T-helper 2 cell (primary cell): Measurements from ENCODE around the gene IL1A.

Source experiments
- DNase-seq, 5 experiments: peaks; one replicate each; pipeline versions ENCODE4 v3.0.0 to v3.0.0-alpha.2; 2012 to 2022

The IL1A gene

DNA sequence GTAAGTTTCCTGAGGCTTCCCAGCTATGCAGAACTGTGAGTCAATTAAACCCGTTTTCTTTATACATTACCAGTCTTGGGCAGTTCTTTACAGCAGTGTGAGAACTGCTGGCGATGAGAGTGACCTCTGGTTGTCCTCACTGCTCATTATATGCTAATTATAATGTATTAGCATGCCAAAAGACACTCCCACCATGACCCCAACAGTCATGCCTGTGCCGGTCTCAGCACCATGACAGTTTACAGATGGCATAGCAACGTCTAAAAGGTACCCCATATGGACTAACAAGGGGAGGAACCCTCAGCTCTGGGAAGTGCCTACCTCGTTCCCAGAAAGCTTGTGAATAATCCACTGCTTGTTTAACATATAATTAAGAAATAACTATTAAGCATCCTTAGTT is 8.1 kb upstream of the IL1A start:
- no peak for DNase-seq

DNA sequence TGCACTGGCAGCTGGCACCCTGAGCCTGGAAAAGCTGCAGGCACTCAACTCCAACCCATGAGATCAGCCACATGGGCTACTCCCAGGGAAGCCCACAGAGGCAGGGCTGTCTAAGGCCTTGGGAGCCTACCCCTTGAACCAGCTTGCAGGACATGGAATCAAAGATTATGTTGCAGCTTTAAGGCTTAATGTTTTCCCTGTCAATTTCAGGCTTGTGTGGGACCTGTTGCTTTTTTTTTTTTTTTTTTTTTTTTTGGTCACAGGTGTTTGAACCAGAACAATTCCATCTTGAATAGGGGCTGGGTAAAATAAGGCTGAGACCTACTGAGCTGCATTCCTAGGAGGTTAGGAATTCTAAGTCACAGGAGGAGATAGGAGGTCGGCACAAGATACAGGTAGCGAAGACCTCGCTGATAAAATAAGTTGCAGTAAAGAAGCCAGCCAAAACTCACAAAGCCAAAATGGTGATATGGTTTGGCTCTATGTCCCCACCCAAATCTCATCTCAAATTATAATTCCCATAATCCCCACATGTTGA is 7.5 kb upstream of the IL1A start:
- no peak for DNase-seq

DNA sequence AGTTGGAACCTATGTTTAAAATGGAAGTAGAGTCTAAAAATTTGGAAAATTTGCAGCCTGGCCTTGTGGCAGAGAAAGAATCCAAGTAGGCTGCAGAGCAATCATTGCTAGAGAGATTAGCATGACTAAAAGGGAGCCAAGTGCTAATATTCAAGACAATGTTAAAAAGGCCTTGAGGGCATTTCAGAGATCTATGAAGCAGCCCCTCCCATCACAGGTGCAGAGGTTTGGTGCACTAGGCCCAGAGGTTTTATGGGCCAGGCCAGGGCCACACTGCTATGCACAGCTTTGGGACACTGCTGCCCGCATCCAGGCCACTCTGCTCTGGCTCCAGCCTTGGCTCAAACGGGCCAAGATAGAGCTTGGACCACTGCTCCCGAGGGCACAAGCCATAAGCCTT is 6.7 kb upstream of the IL1A start:
- no peak for DNase-seq

DNA sequence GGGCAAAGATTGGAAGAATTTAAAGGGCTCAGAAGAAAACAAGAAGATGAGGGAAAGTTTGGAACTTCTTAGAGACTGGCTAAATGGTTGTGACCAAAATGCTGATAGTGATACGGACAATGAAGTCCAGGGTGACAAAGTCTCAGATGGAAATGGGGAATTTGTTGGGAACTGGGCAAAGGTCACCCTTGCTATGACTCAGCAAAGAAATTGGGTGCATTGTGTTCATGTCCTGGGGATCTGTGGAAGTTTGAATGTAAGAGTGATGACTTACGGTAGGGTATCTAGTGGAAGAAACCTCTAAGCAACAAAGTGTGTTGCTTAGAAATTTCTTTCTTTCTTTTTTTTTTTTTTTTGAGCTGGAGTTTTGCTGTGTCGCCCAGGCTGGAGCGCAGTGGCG is 6.0 kb upstream of the IL1A start:
- no peak for DNase-seq

DNA sequence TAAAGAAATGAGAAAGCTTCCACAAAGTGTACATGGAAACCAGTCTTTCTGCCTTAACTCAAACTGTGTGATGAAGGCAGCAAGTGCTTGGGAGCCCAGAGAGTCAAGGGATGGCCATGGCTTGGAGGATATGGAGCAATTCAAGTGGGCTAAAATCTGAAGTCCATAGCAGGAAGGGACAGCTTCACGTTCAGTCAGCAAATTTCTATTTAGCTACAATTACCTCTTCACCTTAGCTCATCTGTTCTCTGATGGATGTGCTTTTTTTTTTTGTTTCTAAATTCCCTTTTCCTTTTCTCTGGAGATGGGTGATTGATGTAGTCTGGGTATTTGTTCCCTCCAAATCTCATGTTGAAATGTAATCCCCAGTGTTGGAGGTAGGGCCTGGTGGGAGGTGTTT is 4.9 kb upstream of the IL1A start:
- no peak for DNase-seq

DNA sequence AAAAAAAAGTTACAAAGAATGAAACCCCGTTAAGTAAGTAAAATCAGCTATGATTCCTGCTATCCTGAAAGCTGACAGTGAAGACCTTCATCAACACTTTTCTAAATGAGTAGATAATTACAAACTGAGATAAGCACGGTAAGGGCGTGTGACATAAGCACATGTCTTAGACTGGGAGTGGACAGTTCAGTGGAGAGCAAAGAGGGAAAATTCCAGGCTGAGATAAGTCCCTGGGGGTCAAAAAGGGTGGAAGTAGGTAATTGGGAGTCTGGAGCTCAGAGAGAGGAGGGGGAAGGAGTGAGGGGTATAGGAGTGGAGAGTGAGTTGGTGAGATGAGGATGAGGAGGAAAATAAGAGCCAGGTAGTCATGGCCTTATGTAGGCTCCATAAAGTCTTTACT is 4.4 kb upstream of the IL1A start:
- DNase-seq: no peak

DNA sequence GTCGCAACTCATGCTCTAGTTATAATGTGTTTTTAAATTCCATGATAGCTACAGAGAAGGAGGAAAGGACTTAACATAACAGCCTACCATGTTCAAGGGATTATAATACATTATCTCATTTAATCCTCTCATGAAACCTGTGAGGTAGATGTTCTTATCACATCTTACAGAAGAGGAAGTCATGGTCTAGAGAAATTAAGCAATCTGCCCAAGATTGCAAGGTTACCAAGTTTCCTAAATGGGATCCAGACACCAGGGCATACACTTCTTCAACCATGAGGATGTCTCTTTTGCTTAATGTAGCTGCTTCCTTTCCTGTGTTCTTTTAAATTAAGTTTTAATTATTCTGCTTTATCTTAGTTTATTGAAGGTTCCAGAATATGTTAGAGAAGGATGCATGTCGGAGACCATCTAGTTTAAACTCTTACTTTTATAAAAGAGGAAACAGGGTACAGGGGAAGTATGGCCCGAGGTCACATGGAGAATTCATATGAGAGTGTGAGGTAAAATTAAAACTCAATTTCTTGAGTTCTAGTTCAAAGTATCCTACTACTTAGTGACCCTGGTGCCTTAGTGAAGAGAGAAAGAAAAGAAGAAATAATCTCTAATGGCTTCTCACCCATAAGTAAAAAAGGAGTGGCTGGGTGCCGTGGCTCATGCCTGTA is 3.6 kb upstream of the IL1A start:
- no peak for DNase-seq

DNA sequence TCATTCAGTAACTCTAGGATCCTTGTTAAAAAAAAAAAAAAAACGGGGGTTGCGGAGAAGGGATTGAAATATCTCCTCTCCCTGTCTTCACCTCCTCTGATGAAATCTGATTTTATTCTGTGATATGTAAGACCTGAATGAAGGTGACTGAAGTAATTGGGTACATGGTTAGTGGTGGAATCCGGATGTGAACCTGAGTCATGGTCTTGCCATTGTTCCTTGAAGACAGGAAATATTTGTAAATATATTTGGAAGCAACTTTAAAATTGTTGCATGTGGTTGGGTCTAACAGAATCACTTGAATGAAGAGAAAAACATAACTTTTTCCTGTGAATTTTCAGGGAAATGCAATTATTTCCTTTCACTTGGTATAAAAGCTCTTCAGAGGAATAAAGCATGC is 3.0 kb upstream of the IL1A start:
- no peak for DNase-seq

DNA sequence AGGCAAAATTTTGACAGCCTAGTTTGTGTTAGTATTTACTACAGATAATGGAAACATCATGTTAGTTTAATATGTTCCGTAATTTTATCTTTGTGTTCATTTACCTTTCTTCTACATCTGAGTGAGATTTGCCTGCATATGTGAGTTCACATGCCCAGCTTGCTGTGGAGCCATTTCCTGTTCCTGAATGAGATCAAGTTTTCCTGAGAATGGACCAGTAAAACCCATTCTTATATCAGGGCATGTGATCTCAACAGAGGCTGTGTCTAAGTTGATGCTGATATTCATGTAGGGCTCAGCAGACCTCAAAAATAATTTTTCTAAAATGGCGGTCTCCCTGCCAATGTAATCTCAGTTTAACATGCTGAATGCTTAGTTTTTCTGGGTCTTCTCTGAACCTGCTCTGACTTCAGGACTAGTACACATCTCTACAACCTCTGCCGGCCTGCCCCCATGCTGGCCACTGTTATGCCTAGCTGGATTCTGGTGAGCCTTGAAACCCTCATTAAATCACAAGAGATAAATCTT is 1.0 kb downstream of the IL1A start:
- DNase-seq: no peak

DNA sequence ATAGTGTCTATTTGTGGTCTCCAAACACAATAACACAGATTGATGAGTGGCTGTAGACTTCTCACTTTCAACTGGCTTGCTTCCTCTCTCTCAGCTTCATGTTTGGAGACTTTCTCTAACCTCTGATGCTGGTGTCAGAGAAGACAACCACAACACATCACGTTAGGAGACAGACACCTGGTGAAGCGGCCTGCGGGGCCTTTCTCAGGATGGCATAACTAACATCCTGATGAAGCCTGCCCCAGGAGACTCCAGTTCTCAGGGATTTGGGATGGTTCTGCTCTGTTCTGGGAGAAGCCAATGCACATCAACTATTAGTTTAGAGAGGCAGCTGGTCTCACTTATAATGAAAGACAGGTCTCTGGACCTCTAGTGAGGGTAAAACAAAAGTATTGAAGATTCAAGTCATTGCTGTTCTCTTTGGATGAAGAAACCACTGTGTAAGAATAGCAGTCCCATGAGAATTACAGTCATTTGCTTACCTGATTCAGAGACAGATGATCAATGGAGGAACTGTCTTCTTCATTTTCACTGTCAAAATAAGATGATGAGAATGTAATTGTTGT is 2.0 kb downstream of the IL1A start:
- no peak for DNase-seq

DNA sequence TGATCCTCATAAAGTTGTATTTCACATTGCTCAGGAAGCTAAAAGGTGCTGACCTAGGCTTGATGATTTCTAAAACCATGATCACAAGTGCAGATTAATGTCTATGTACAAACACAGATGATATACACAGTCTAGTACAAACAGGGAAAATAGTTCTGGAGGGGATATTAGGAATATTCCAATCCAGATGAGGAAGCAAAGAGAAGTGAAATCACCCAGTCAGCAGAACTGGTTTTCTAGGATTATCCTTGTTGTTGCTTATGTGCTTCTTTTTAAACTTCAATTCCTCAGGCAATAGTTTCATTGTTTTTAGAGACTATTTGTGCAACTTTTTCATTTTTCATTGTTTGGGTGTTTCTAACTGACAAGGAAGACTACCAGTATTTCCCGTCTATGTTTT is 4.7 kb downstream of the IL1A start:
- DNase-seq: no peak

DNA sequence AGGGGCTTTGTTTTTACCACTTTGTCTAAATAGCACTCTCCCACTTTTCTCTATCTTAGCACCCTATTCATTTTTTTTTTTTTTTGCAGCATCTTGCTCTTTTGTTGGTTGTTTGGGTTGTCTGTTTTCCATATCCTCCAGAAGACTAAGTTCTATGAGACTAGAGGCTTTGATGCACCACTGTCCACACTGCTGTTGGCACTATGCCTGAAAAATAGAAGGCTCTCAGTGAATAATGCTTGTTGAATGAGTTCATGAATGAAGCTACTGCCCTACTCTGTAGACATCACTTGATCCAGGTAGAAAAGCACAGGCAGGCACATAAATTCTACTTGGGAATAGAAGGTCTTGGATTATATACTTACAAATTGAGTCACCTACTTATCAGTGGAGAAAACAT is 7.3 kb downstream of the IL1A start:
- DNase-seq: no peak

DNA sequence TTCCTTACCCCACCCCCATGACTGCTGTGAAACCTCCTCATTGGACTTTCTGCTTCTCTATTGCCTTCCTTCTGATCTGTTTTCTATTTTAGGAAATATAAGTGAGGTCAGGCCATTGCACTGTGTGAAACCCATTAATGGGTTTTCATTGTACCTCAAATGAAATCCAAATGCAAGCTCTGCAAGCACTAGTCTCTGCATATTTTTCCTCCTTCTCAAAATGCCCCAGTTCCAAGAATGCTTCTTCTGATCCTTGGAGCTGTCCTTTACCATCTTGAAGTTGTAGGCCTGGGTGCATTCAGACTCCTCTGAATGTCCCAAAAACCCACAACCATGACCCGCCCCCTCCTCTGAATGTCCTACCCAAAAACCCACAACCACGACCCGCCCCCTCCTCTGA is 8.2 kb downstream of the IL1A start:
- no peak for DNase-seq

DNA sequence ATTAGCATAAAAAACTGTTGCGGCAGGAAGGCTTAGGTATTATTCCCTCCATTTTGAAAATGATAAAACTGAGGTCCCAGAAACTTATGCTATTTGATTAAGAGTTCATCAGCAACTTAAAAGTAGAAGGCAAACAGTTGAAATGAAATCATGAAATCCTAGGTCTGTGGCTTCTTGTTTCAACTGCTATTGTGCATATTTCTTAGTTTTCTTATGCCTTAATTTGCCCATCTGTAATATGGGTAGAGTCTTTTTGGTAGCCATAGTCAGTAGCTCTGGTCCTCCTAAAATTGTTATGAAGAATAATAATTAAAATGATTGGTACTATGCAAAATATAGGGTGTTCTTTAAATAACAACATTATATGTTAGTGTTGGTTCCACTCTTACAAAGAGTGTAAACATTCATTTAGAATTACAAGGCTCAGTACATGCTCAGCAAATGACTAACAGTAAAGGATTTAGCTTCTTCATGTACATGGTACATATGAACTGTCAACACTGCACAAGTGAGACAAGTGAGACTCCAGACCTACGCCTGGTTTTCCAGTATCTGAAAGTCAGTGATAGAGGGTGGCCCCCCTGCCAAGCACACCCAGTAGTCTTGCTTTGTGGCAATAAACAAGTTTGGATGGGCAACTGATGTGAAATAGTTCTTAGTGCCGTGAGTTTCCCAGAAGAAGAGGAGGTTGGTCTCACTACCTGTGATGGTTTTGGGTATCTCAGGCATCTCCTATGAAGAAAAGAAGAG is 9.6 kb downstream of the IL1A start:
- DNase-seq: no peak

DNA sequence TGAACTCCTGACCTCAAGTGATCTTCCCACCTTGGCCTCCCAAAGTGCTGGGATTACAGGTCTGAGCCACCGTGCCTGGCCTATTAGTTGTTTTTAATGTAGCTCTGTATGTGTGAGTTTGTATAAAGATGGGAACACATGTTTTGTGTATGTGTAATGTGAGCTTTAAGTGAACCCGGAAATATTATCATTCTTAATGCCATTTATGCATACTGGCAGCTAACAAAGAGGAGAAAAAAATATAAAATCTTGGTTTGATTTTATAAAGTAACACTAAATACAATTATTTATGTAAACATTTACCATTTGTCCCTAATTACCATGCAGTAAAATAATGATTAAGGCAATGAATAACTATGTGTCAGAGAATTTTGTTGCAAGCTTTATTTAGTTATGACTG is 10.7 kb downstream of the IL1A start:
- DNase-seq: no peak

DNA sequence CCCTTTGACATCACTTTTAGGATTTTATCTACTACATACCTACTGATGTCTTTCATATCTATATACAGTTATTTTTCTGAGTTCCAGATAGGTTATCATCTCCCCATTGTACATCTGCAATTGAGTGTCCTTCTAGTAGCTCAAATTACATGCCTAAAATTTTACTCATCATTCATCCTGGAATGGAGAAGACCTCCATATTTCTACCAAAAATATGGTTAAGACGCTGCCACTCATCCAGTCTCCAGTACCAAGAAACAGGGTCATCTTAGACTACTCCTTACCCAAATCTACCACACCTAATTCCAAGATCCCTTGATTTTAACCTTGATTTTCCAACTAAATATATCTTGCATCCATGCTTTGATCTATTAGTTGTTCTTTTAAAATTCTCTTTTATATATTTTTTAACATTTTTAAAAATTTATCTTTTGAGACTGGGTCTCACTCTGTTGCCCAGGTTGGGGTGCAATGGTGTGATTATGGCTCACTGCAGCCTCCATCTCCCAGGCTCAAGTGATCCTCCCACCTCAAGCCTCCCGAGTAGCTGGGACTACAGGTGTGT is 11.3 kb downstream of the IL1A start:
- no peak for DNase-seq

DNA sequence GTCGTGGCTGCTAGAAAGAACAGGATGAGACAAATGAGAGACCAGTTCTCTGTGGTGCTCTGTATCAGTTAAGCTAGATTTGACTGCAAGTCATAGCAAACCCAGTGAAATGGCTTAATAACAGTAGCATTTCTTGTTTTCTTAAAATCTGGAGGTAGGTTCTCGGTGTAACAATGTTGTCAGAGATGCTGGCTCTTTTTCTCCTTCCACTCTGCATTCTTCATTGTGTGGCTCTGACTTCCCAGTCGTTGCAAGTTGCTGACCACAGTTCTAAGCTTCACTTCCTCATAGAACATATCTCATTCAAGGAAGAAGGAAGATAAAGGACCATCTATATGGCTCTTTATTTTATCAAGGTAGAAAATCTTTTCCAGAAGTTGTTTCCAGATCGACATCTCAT is 12.0 kb downstream of the IL1A start:
- DNase-seq: no peak

DNA sequence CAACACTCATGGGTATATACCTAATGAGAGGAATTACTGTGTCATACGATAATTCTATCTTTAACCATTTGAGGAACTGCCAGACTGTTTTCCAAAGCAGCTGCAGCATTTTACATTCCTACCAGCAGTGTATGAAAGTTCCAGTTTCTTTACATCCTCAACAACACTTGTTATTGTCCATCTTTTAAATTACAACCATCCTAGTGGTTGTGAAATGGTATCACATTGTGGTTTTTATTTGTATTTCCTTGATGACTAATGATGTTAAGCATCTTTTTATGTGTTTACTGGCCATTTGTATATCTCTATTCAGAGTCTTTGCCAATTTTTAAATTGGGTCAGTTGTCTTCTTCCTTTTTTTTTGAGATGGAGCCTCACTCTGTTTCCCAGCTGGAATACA is 15.9 kb downstream of the IL1A start:
- peak in 1 of 5 experiments; percentile 17 for DNase-seq

DNA sequence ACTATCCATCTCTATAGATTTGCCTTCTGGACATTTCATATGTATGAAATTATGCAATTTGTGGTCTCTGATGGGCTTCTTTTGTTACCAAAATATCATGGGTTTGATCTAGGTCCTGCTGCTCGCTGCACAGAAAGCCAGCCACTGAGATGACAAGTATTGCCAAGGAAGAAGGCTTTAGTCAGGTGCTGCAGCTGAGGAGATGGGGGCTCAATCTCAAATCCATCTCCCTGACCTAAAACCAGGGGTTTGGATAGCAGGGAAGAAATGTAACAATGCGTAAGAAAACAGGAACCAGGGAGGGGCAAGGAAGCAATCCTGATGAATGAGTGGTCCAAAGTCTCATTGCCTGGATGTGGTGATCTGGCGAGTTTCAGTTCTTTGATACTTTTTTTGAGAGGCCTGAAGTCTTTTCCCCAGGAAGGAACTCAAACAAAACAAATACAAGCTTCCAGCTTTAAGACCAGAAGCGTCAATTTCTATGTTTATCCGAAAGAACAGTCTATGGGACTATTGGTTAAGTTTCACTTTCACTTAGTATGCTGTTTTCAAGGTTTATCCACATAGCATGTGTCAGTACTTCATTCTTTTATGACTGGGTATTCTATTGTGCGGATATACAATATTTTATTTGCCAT is 16.5 kb downstream of the IL1A start:
- DNase-seq: peak in 1 of 5 experiments; percentile 58

DNA sequence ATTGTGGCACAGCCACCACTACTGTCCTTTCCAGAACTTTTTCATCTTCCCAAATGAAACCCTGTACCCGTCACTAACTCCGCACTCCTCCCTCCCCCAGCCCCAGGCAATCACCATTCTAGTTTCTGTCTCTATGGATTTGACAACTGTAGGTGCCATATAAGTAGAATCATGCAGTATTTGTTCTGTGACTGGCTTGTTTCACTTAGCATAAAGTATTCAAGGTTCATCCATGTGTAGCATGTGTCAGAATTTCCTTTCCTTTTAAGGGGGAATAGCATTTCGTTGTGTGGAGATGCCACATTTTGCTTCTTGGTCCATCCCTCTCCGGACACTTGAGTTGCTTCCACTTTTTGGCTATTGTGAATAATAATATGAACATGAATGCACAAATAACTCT is 19.0 kb downstream of the IL1A start:
- DNase-seq: peak in 1 of 5 experiments; percentile 16

DNA sequence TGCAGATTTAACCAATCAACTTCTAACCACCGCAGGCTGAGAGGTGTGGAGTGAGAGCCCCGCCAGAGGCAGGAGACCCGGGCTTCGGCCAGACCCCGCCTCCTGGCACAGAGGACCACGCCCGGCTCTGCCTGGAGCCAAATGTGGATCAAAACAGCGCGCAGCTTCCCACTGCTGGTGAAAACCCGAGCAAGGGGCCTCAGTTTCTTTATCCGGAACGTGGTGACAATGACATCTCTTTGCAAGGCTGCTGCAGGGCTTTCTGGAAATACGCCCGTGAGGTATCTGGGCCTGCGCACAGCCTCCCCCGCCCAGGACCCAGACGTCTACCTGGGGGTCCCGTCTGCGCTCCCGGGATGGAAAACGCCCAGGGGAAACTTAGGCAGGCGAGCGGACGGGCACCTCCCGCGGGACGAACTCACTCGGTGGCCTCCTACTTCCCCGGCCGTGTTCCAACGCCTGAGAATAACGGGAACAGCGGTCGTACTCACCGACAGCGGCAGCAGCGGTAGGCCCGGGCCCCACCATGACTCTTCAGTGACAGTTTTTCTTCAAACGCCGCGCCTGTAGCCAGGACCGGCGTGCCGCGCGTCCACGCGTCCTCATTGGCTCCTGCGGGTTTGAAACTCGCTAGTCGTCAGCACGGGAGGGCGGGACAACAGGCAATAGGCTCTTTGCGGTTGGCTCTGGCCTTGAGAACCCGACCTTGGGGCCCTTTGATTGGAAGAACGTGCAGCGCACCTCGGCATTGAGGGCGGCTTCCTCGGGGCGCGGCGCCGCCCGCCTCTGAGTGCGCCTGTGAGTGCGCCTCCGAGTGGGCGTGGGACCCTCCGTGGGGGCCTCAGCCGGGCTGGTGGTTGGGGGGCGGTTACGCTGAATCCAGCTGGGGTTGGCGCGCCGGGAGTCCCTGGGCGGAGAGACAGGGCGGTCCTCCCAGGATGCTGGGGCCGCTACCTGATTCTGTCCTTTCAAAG is 19.9 kb downstream of the IL1A start, which contains the start of gene CKAP2L:
CKAP2L (minus strand) TSS at position 539 of the 974 bp plus-strand sequence; CDS start at position 528, 11 bp downstream.
- peak; percentile 86 to 99 (median 94) for DNase-seq

DNA sequence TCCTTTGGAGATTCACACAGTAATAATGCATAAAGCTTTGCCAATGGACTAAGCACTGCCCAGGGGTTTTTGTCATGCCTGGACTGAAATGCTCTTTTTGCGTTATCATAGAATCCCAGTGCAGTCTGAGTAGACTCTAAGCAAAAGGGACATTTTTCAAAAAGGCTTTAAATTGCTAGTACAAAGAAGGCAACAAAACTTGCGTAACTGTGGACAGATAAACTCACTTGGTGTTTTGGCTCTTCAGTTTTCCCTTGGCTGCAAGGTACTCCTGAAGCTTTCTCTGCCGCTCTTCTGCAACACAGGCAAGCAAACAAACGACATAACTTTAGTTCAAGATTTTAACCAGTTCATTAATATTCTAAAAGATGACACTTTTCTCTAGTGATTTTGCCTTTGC is 22.0 kb downstream of the IL1A start:
- DNase-seq: no peak
